ENCODE results near the gene SLC6A17. TPM values are rescaled to one million over a fixed set of nuclear protein-coding genes. Genes with fewer than 3 reads are reported as not detected.

Gene SLC6A17
- total RNA-seq, 2 donors from 2014 or later, result 0.07 TPM; not detected in 1

- Mint-ChIP-seq H3K4me3 (no peak overlapping the region), H3K27me3 (ENCODE audit: insufficient read depth) (peaks cover 8% of the 10 kb centered on the region), H3K27ac (no peak overlapping the region), H3K9me3 (no peaks in the 10 kb centered on the region), H3K4me1 (no peaks in the 10 kb centered on the region), H3K36me3 (ENCODE audit: low read depth) (no peaks in the 10 kb centered on the region)
- Histone ChIP-seq H3K4me1 (ENCODE audit: control insufficient read depth, insufficient read depth, low read length) (no peaks in the 10 kb centered on the region), H3K27ac (ENCODE audit: low read depth, low read length) (no peak overlapping the region), H3K9ac (ENCODE audit: extremely low read depth, low read length, poor library complexity, severe bottlenecking) (no peak overlapping the region), H3K9me3 (ENCODE audit: control insufficient read depth, low read length) (no peaks in the 10 kb centered on the region), H3K27me3 (ENCODE audit: control insufficient read depth, insufficient read depth, low read length, poor library complexity, severe bottlenecking) (no peaks in the 10 kb centered on the region), H3K36me3 (ENCODE audit: control insufficient read depth, insufficient read depth, low read length) (no peaks in the 10 kb centered on the region), H3K4me3 (ENCODE audit: low read length) (no peak overlapping the region)
- 91 to 94% methylated on average over 12 of the region's 12 CpGs for WGBS, 2 experiments (ENCODE audit: insufficient coverage in 1 of 2, insufficient read length in 1 of 2)
- no peak for TF ChIP-seq CTCF (conservative IDR thresholded peaks at IDR 0.05)
- DNase-seq, result no peak
Observed at GRCh38 chr1:110183642-110184167, 33.4 kb downstream of the SLC6A17 start.

- Histone ChIP-seq H3K4me1 (ENCODE audit: control insufficient read depth, insufficient read depth, low read length) (no peaks in the 10 kb centered on the region), H3K4me3 (ENCODE audit: low read length) (no peak overlapping the region), H3K27ac (ENCODE audit: low read depth, low read length) (no peak overlapping the region), H3K36me3 (ENCODE audit: control insufficient read depth, insufficient read depth, low read length) (no peaks in the 10 kb centered on the region), H3K27me3 (ENCODE audit: control insufficient read depth, insufficient read depth, low read length, poor library complexity, severe bottlenecking) (no peaks in the 10 kb centered on the region), H3K9ac (ENCODE audit: extremely low read depth, low read length, poor library complexity, severe bottlenecking) (no peak overlapping the region), H3K9me3 (ENCODE audit: control insufficient read depth, low read length) (no peaks in the 10 kb centered on the region)
- 94 to 95% methylated on average over 4 to 5 of the region's 5 CpGs for WGBS, 2 experiments (ENCODE audit: insufficient coverage in 1 of 2, insufficient read length in 1 of 2)
- Mint-ChIP-seq H3K36me3 (ENCODE audit: low read depth) (no peaks in the 10 kb centered on the region), H3K27ac (no peak overlapping the region), H3K27me3 (ENCODE audit: insufficient read depth) (peaks cover 10% of the 10 kb centered on the region), H3K9me3 (no peaks in the 10 kb centered on the region), H3K4me3 (no peak overlapping the region), H3K4me1 (no peaks in the 10 kb centered on the region)
- TF ChIP-seq CTCF (conservative IDR thresholded peaks at IDR 0.05), result no peak
- no peak for DNase-seq
Observed at GRCh38 chr1:110184446-110184845, 34.2 kb downstream of the SLC6A17 start.

GRCh38 chr1:110185181-110185580 lies 34.9 kb downstream of the SLC6A17 start:
- no peak overlapping the region for H3K9ac ChIP-seq (ENCODE audit: extremely low read depth, low read length, poor library complexity, severe bottlenecking)
- TF ChIP-seq CTCF (conservative IDR thresholded peaks at IDR 0.05), result no peak
- Mint-ChIP-seq H3K9me3 (no peaks in the 10 kb centered on the region), H3K4me3 (no peak overlapping the region), H3K36me3 (ENCODE audit: low read depth) (no peaks in the 10 kb centered on the region), H3K27me3 (ENCODE audit: insufficient read depth) (peaks cover 10% of the 10 kb centered on the region), H3K27ac (no peak overlapping the region), H3K4me1 (no peaks in the 10 kb centered on the region)
- WGBS, 2 experiments (ENCODE audit: insufficient coverage in 1 of 2, insufficient read length in 1 of 2), result 86 to 87% methylated on average over 8 to 10 of the region's 10 CpGs
- no peaks in the 10 kb centered on the region for H3K36me3 ChIP-seq (ENCODE audit: control insufficient read depth, insufficient read depth, low read length)
- no peaks in the 10 kb centered on the region for H3K9me3 ChIP-seq (ENCODE audit: control insufficient read depth, low read length)
- no peak overlapping the region for H3K4me3 ChIP-seq (ENCODE audit: low read length)
- no peaks in the 10 kb centered on the region for H3K4me1 ChIP-seq (ENCODE audit: control insufficient read depth, insufficient read depth, low read length)
- no peak overlapping the region for H3K27ac ChIP-seq (ENCODE audit: low read depth, low read length)
- H3K27me3 ChIP-seq (ENCODE audit: control insufficient read depth, insufficient read depth, low read length, poor library complexity, severe bottlenecking), result no peaks in the 10 kb centered on the region
- DNase-seq, result peak; percentile 38

Data from endodermal cell (in vitro differentiated cells).